ENCODE measurements around the gene CYP17A1.
"Not testable (repeated sequence)": the region's sequence is repeated elsewhere in the genome, so short reads cannot be mapped to it uniquely, and the experiment has no call there.

CYP17A1 gene

GRCh38 chr10:102835007-102835482, 2.2 kb downstream of the CYP17A1 start:
- peak; percentile 80 for DNase-seq
- ATAC-seq = peak; percentile 97

GRCh38 chr10:102834143-102834542, 3.1 kb downstream of the CYP17A1 start:
- ATAC-seq (no peak), DNase-seq (no peak)

GRCh38 chr10:102832987-102833386, 4.2 kb downstream of the CYP17A1 start:
- ATAC-seq (no peak), DNase-seq (no peak)

GRCh38 chr10:102832248-102832647, 5.0 kb downstream of the CYP17A1 start:
- ATAC-seq (no peak), DNase-seq (no peak)

GRCh38 chr10:102831322-102832071, 5.7 kb downstream of the CYP17A1 start:
- ATAC-seq = no peak
- DNase-seq = no peak

GRCh38 chr10:102827597-102827975, 9.6 kb downstream of the CYP17A1 start:
- no peak for ATAC-seq
- DNase-seq = no peak

DNA sequence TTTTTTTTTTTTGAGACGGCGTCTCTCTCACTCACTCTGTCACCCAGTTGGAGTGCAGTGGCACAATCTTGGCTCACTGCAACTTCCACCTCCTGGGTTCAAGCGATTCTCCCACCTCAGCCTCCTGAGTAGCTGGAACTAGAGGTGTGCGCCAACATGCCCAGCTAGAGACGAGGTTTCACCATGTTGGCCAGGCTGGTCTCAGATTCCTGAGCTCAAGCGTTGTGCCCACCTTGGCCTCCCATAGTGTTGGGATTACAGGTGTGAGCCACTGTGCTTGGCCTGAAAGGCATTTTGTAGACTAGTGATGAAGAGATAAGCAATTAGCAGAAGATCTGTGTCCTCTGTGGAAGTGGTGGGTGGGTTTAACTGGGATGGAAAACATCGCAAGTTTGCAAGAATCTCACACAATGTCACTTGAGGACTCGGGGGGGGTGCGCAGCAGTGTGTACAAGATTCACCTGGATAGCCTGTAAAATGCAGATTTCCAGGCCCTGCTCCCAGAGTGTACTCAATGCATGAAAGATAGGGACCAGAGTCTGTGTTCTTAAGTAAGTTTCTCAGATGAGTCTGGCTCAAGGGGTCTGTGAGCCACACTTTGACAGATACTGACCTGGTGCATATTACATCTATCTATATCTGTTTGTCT, 10.9 kb downstream of the CYP17A1 start:
- no peak for DNase-seq
- ATAC-seq = no peak

- ATAC-seq = no peak
Observed at GRCh38 chr10:102824664-102825063, 12.5 kb downstream of the CYP17A1 start.

DNA sequence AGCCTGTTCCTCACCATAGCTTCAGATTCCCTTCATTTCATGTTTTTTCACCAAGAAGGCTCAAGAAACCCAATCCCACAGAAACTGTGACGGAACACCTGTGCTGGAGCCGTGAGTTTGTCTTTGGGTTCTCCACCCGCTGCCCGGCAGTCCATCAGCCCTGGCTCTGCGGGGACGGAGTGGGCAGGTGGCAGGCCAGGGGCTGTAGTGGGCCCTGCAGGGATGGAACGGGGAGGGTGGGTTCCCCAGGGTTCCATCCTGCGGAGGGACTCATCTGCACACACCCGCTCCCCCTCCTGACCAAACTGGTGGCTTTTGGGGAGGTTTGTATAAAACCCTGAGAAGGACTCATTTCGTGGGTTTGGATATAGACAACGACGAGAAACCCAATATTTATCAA, 15.0 kb downstream of the CYP17A1 start:
- DNase-seq (no peak), ATAC-seq (no peak)

More at GRCh38 chr10:102824664-102825063, 12.5 kb downstream of the CYP17A1 start:
- DNase-seq = no peak

DNA sequence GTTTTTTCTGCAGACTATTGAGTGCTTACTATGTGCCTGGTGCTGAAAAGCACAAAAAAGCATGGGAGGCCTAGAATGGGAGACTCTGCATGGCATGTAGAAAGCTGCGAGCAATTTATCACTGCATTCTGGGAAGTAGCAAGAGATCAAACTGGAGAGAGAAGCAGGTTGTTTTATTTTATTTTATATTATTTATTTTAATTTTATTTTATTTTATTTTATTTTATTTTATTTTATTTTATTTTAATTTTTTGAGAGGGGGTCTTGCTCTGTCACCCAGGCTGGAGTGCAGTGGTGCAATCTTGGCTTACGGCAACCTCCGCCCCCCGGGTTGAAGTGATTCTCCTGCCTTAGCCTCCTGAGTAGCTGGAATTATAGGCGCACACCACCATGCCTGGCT, 17.2 kb downstream of the CYP17A1 start:
- not testable (repeated sequence) for ATAC-seq, DNase-seq

DNA sequence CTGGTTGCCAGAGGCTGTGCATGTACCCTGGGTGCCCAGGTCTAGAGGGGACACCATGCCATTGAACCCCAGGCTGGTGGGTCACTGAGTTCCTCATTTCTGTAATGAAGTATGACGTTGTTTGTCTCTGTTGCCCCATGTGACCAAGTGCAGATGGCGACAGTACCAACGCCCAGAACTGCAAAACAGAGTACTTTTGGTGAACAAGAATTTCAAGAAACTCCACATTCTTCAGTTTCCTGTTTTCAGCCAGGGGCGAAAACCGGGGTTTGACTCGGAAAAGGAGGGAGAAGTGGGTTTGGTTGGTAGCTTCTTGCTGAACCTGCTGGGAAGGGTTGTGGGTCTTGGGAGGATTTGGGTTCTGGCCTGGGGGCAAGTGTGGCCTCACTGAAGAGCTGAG, 18.2 kb downstream of the CYP17A1 start:
- DNase-seq = no peak

DNA sequence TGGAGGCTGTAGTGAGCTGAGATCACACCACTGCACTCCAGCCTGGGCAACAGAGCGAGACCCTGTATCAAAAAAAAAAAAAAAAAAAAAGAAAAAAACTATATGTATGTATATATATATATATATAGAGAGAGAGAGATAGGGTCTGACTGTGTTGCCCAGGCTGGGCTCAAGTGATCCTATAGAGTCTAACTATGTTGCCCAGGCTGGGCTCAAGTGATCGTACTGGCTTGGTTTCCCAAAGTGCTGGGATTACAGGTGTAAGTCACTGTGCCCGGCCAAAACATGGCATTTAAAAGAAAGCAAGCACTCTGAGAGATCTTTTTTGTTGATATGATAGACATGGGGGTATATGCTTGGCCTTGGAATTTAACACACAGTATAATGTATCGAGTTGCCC, 20.0 kb downstream of the CYP17A1 start:
- DNase-seq (no peak), ATAC-seq (no peak)

More for the DNA sequence above, 18.2 kb downstream of the CYP17A1 start:
- no peak for ATAC-seq

GRCh38 chr10:102815790-102816549, 21.2 kb downstream of the CYP17A1 start:
- no peak for ATAC-seq
- DNase-seq = no peak

GRCh38 chr10:102814873-102815661, 22.1 kb downstream of the CYP17A1 start:
- no peak for DNase-seq
- no peak for ATAC-seq

DNA sequence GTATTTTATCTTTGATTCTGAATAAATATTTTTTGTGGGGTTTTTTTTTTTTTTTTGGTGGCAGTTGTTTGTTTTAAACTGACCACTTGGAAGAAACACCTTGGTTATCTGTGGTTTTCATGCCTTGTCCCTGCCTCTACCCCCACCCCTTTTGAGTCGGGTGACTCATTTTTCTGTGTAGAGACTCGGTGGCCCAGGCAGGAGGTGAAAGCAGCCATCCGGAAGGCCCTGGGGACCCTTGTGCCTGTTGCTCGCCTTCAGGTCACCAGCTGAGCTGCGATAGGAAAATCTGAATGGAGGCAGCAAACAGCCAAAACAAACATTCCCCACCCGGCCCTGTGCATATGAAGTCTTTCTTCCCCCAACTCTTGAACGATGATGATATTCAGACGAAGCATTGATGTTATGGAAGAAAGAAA, 22.8 kb downstream of the CYP17A1 start:
- DNase-seq = no peak

DNA sequence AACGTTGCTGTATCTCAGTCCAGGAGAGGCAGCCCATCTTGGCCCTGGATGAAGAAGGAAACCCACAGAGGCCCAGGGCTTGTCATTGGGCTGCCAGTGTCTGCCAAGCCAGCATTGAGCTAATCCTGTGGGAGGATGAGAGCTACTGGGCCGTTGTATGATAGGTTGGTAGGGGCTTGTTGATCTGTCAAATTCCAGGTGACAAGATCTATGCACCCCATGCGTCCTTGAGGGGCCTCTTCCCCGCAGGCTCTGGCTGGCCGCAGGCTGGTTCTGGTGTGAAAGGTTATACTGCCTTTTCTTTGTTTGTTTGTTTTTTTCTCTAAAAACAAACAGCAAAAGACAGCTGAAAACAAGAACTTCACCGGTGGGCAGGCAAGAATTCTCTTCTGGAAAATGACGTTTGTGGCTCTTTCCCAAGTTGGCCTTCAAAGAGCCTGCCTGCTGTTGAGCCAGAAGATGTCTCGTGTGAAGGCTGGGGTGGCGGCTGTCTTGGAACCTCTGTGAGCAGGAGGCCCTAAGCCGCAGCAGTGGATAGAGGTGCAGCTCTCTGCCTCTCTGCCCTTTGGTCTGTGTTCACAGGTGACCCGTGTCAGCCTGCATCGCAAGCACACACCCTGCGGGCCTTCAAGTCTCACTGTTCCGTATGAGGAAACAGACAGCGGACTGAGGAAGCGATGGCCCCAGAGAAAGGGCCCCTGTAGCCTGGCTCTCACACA, 23.3 kb downstream of the CYP17A1 start:
- no peak for DNase-seq
- no peak for ATAC-seq

More for the DNA sequence above, 22.8 kb downstream of the CYP17A1 start:
- ATAC-seq = no peak

DNA sequence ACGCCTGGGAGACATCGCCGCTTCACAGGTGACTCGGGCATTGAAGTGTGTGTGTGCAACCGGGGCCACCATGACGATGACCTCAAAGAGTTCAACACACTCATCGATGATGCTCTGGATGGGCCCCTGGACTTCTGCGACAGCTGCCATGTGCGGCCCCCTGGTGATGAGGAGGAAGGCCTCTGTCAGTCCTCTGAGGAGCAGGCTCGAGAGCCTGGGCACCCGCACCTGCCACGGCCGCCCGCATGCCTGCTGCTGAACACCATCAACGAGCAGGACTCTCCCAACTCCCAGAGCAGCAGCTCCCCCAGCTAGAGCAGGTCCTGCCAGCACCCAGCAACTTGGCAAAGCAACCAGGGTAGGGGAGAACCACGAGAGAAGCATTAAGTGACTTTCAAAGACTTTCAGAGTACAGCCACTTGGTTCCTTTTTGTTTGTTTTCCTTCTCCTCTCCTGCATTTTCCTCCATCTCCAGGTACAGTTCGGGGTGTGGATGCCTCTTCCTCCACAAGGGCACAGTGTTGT, 24.1 kb downstream of the CYP17A1 start:
- ATAC-seq = no peak

GRCh38 chr10:102812231-102812876, 24.9 kb downstream of the CYP17A1 start:
- DNase-seq = no peak
- no peak for ATAC-seq

More for the DNA sequence above, 24.1 kb downstream of the CYP17A1 start:
- no peak for DNase-seq

GRCh38 chr10:102811346-102811745, 25.9 kb downstream of the CYP17A1 start:
- no peak for ATAC-seq
- no peak for DNase-seq

GRCh38 chr10:102808380-102808779, 28.8 kb downstream of the CYP17A1 start:
- DNase-seq (no peak), ATAC-seq (no peak)
